Measurements from ENCODE around the gene CISD1.

The CISD1 gene

DNA sequence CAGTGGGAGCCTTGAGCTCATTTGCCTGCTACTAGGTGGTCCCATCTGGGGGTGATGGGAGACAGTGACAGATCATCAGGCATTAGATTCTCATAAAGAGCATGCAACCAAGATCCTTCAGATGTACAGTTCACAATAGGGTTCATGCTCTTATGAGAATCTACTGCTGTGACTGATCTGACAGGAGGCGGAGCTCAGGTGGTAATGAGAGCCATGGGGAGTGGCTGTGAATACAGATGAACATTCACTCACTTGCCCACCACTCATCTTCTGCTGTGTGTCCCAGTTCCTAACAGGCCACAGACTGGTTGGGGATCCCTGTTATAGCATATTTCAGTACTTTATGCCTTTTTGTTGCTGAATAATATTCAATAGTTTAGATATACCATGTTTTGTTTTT is 59.3 kb downstream of the CISD1 start:
- Histone ChIP-seq H3K36me3 (no peaks in the 10 kb centered on the region), H3K4me1 (ENCODE audit: control insufficient read depth in 1 of 2, insufficient read depth in 1 of 2, low read depth in 1 of 2, low read length in 1 of 2) (peaks cover 34 to 37% of the 10 kb centered on the region in 2 experiments), H3K9me3 (no peaks in the 10 kb centered on the region), H3K4me3 (ENCODE audit: low read depth in 1 of 2, low read length in 1 of 2) (no peak overlapping the region), H3K27me3 (no peaks in the 10 kb centered on the region), H3K27ac (no peak overlapping the region)
- TF ChIP-seq, protein P1, sequence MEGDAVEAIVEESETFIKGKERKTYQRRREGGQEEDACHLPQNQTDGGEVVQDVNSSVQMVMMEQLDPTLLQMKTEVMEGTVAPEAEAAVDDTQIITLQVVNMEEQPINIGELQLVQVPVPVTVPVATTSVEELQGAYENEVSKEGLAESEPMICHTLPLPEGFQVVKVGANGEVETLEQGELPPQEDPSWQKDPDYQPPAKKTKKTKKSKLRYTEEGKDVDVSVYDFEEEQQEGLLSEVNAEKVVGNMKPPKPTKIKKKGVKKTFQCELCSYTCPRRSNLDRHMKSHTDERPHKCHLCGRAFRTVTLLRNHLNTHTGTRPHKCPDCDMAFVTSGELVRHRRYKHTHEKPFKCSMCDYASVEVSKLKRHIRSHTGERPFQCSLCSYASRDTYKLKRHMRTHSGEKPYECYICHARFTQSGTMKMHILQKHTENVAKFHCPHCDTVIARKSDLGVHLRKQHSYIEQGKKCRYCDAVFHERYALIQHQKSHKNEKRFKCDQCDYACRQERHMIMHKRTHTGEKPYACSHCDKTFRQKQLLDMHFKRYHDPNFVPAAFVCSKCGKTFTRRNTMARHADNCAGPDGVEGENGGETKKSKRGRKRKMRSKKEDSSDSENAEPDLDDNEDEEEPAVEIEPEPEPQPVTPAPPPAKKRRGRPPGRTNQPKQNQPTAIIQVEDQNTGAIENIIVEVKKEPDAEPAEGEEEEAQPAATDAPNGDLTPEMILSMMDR (IDR thresholded peaks at IDR 0.05) = no peak

DNA sequence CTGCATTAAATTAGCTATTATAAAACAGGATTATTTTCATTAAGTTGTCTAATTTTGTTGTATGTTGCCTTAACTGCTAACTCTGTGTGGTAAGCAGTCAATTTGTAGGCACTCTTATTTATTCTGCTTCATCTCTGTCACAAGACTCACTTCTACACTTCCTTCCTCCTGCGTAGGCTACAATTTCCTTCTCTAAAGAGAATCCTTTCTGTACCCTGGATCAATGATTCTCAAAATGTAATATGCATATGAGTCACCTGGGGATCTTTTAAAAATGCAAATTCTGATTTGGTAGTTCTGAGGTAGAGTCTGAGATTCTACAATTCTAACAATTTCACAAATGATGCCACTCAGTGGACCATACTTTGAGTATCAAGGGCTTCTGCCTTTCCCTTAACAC is 61.5 kb downstream of the CISD1 start:
- Histone ChIP-seq H3K4me3 (ENCODE audit: low read depth in 1 of 2, low read length in 1 of 2) (no peak overlapping the region), H3K27me3 (no peaks in the 10 kb centered on the region), H3K9me3 (no peaks in the 10 kb centered on the region), H3K36me3 (no peaks in the 10 kb centered on the region), H3K4me1 (ENCODE audit: control insufficient read depth in 1 of 2, insufficient read depth in 1 of 2, low read depth in 1 of 2, low read length in 1 of 2) (peaks cover 44 to 47% of the 10 kb centered on the region in 2 experiments), H3K27ac (peak overlapping the region; percentile 74)
- TF ChIP-seq, protein P1 (IDR thresholded peaks at IDR 0.05) = no peak

DNA sequence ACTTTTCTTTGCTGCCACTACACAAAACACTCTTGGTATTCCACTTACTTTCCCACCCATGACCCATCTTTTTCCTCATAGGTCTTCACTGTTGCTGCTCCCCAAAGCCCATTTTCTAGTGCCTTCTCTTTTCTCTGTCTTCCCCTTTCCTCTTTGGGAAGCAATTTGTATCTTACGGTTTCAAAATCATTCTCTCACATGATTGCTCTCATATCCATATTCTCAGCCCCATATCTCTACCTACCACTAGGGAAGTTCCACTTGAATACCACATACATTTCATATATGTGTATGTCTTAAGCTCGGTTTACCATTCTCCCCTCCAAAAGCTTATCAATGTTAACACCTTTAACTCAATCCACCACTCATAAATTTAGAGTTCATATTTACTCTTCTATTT is 62.7 kb downstream of the CISD1 start:
- TF ChIP-seq, protein P1 (IDR thresholded peaks at IDR 0.05) = no peak
- H3K4me1 ChIP-seq (ENCODE audit: control insufficient read depth in 1 of 2, insufficient read depth in 1 of 2, low read depth in 1 of 2, low read length in 1 of 2) = peaks cover 54 to 55% of the 10 kb centered on the region in 2 experiments
- H3K36me3 ChIP-seq = no peaks in the 10 kb centered on the region
- no peak overlapping the region for H3K4me3 ChIP-seq (ENCODE audit: low read depth in 1 of 2, low read length in 1 of 2)
- no peaks in the 10 kb centered on the region for H3K9me3 ChIP-seq
- peak overlapping the region; percentile 74 for H3K27ac ChIP-seq
- H3K27me3 ChIP-seq = no peaks in the 10 kb centered on the region

DNA sequence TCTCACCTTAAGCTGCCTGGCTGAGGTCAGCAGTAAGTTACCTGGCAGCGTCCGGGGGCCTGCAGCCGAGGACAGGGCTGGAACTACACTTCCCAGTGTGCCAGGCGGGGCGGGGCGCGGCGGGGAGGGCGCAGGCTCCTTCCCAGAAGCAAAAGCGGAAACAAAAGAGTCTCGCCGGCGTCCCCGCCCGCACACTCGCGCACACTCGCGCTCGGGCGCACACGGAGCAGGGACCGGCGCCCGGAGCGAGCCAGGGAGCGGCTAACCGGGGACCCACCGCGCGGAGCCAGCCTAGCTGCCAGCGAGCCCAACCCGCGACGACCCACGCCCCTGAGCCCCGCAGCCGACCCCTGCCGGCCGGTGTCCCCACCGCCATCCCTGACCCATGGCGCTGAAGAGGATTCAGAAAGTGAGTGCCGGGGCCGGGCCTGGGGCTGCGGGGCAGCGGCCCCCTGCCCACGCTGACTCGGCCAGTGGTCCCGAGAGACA is 65.9 kb downstream of the CISD1 start, which contains the start of gene UBE2D1:
TSS of gene UBE2D1 (plus strand) at position 190 of the 489 bp plus-strand sequence. CDS start at position 386, 196 bp downstream.
- Histone ChIP-seq H3K4me3 (ENCODE audit: low read depth in 1 of 2, low read length in 1 of 2) (peak within 1 kb of the TSS; percentile 67 to 79), H3K4me1 (ENCODE audit: control insufficient read depth in 1 of 2, insufficient read depth in 1 of 2, low read depth in 1 of 2, low read length in 1 of 2) (peaks cover 60 to 71% of the 10 kb centered on the region in 2 experiments), H3K27ac (peak within 1 kb of the TSS; percentile 90), H3K36me3 (peaks cover 3% of the 10 kb centered on the region), H3K27me3 (no peaks in the 10 kb centered on the region), H3K9me3 (no peaks in the 10 kb centered on the region)
- TF ChIP-seq, protein P1 (IDR thresholded peaks at IDR 0.05) = peak; percentile 60

DNA sequence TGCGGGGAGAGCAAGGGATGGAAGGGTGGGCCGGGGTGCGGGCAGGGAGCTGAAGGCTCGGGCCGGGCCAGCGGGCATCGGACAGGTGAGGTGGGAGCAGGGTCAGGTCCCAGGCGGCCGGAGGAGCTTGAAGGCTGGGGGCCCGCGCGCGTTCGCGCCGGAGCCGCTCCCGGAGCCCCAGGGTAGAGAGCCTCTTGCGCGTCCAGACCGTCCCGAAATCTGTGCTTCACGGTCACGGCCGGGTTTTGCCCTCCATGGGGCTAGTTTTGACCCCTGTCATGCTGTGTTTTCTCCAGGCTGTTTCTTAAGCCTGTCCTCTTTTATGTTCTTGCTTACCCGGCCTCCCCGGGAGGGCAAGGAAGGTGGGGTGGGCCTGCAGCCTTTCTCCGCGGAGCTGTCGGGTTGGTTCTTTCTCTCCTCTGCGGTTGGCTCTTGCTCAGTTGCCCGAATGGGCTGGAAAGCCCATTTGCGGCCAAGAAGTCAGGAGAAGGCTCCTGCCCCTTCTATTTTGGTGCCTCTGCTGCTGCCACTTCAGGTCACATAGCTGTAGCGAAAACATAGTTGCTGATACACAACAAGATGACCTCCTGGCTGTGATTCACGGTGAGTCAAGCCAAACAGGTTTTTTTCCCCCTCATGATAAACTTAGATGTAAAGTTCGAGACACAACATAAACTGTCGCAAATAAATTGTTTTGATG is 66.5 kb downstream of the CISD1 start:
- TF ChIP-seq, protein P1 (IDR thresholded peaks at IDR 0.05) = no peak
- peaks cover 3% of the 10 kb centered on the region for H3K36me3 ChIP-seq
- H3K4me3 ChIP-seq (ENCODE audit: low read depth in 1 of 2, low read length in 1 of 2) = peak overlapping the region; percentile 67 to 79
- no peaks in the 10 kb centered on the region for H3K9me3 ChIP-seq
- no peaks in the 10 kb centered on the region for H3K27me3 ChIP-seq
- peak overlapping the region; percentile 90 for H3K27ac ChIP-seq
- peaks cover 54 to 66% of the 10 kb centered on the region in 2 experiments for H3K4me1 ChIP-seq (ENCODE audit: control insufficient read depth in 1 of 2, insufficient read depth in 1 of 2, low read depth in 1 of 2, low read length in 1 of 2)
